OCI-LY1 (cell line): ENCODE data around the gene CDK13.

Experiments used
- H2AFZ ChIP-seq: fragments of 200-600 bp; sonication (generic), shearing (Covaris generic); 2 replicates; pipeline ENCODE4 v1.6.0; 2014; ENCODE audit warnings: antibody characterized with exemption, mild to moderate bottlenecking, low read length
- H3F3A ChIP-seq: fragments of 200-600 bp; sonication (generic), shearing (Covaris generic); 2 replicates; pipeline ENCODE4 v1.6.0; 2014; ENCODE audit warnings: mild to moderate bottlenecking, antibody characterized with exemption, low read length, moderate library complexity; ENCODE audit not compliant: insufficient read depth
- H3K27ac ChIP-seq: fragments of 200-600 bp; sonication (generic); 2 replicates; pipeline ENCODE4 v1.5.1; 2014; ENCODE audit warnings: low read length, mixed run types, mild to moderate bottlenecking, low read depth; ENCODE audit not compliant: poor library complexity, severe bottlenecking
- H3K27me3 ChIP-seq: fragments of 200-600 bp; sonication (generic); 2 replicates; pipeline ENCODE4 v1.6.0; 2014; ENCODE audit warnings: antibody characterized with exemption, mild to moderate bottlenecking, low read length, moderate library complexity; ENCODE audit not compliant: insufficient read depth
- H3K36me3 ChIP-seq: fragments of 200-600 bp; sonication (generic); 2 replicates; pipeline ENCODE4 v1.6.1; 2014; ENCODE audit warnings: mild to moderate bottlenecking, antibody characterized with exemption, low read length, moderate library complexity, mixed read lengths; ENCODE audit not compliant: insufficient read depth
- H3K4me1 ChIP-seq: fragments of 200-600 bp; sonication (generic); 2 replicates; pipeline ENCODE4 v1.5.1; 2014; ENCODE audit warnings: mild to moderate bottlenecking, low read length, moderate library complexity; ENCODE audit not compliant: insufficient read depth, severe bottlenecking
- H3K4me2 ChIP-seq: fragments of 200-600 bp; sonication (generic), shearing (Covaris generic); 2 replicates; pipeline ENCODE4 v1.6.1; 2014; ENCODE audit warnings: low read length
- H3K4me3 ChIP-seq: fragments of 200-600 bp; sonication (generic); 2 replicates; pipeline ENCODE4 v1.5.1; 2014; ENCODE audit warnings: low read length, low read depth, mild to moderate bottlenecking, mixed read lengths; ENCODE audit not compliant: poor library complexity, severe bottlenecking
- H3K79me2 ChIP-seq: fragments of 200-600 bp; shearing (Covaris generic); 2 replicates; pipeline ENCODE4 v1.6.1; 2016; ENCODE audit warnings: mixed run types, low read length, mixed read lengths; ENCODE audit not compliant: insufficient read depth
- H3K9ac ChIP-seq: fragments of 200-600 bp; sonication (generic), shearing (Covaris generic); 2 replicates; pipeline ENCODE4 v1.6.1; 2014; ENCODE audit warnings: mild to moderate bottlenecking, low read length, mixed read lengths
- H3K9me2 ChIP-seq: fragments of 200-600 bp; sonication (generic), shearing (Covaris generic); 2 replicates; pipeline ENCODE4 v1.6.1; 2014; ENCODE audit warnings: low read depth, mild to moderate bottlenecking, low read length, mixed read lengths
- H3K9me3 ChIP-seq: fragments of 200-600 bp; shearing (Covaris generic); 2 replicates; pipeline ENCODE4 v1.6.1; 2014; ENCODE audit warnings: low read length, mixed read lengths
- H4K20me1 ChIP-seq: fragments of 200-600 bp; sonication (generic), shearing (Covaris generic); 2 replicates; pipeline ENCODE4 v1.6.0; 2016; ENCODE audit warnings: mild to moderate bottlenecking, low read length; ENCODE audit not compliant: insufficient read depth
- CTCF ChIP-seq: fragments of 200-600 bp; sonication (generic), shearing (Covaris generic); IDR thresholded peaks from 2 replicates; pipeline ENCODE4 v1.5.1; 2017; ENCODE audit warnings: mild to moderate bottlenecking, antibody characterized with exemption, low read length, moderate library complexity, mixed read lengths
- EZH2 ChIP-seq: fragments of 200-600 bp; sonication (generic), shearing (Covaris generic); IDR thresholded peaks from 2 replicates; pipeline ENCODE4 v1.8.0; 2017; ENCODE audit warnings: borderline replicate concordance, mixed run types, mild to moderate bottlenecking, antibody characterized with exemption, low read length, moderate library complexity, mixed read lengths

The CDK13 gene

GRCh38 chr7:39942883-39943282 lies 7.2 kb upstream of the CDK13 start:
- no peak overlapping the region for H3K4me2 ChIP-seq
- H3K36me3 ChIP-seq = no peaks in the 10 kb centered on the region
- H3K9me3 ChIP-seq = peaks cover 5% of the 10 kb centered on the region; the same call in 1 of the 2 replicates
- H3K9me2 ChIP-seq = no peaks in the 10 kb centered on the region
- no peaks in the 10 kb centered on the region for H3F3A ChIP-seq
- no peak overlapping the region for H3K9ac ChIP-seq
- H3K4me3 ChIP-seq = no peak overlapping the region
- no peaks in the 10 kb centered on the region for H3K79me2 ChIP-seq
- H3K27me3 ChIP-seq = no peaks in the 10 kb centered on the region; the same call in 1 of the 2 replicates
- H4K20me1 ChIP-seq = no peaks in the 10 kb centered on the region
- peaks cover 2% of the 10 kb centered on the region for H3K4me1 ChIP-seq
- TF ChIP-seq CTCF = no peak
- TF ChIP-seq EZH2 = no peak
- no peak overlapping the region for H2AFZ ChIP-seq
- H3K27ac ChIP-seq = no peak overlapping the region

GRCh38 chr7:39946693-39947092 lies 3.4 kb upstream of the CDK13 start:
- Histone ChIP-seq H3K79me2 (peaks cover 5% of the 10 kb centered on the region), H3K9me2 (no peaks in the 10 kb centered on the region), H3F3A (no peaks in the 10 kb centered on the region), H3K27me3 (no peaks in the 10 kb centered on the region; the same call in 1 of the 2 replicates), H3K27ac (no peak overlapping the region), H3K9me3 (peaks cover 5% of the 10 kb centered on the region; the same call in 1 of the 2 replicates), H2AFZ (no peak overlapping the region), H3K9ac (no peak overlapping the region), H3K4me1 (peaks cover 10% of the 10 kb centered on the region), H3K36me3 (peaks cover 1% of the 10 kb centered on the region; the same call in 1 of the 2 replicates), H4K20me1 (no peaks in the 10 kb centered on the region), H3K4me3 (no peak overlapping the region), H3K4me2 (no peak overlapping the region)
- TF ChIP-seq CTCF = no peak
- no peak for TF ChIP-seq EZH2

GRCh38 chr7:39948375-39948955 lies 1.6 kb upstream of the CDK13 start:
- H3K36me3 ChIP-seq = peaks cover 7% of the 10 kb centered on the region; the same call in 1 of the 2 replicates
- H3K9ac ChIP-seq = peak overlapping the region; percentile 92
- H3F3A ChIP-seq = no peaks in the 10 kb centered on the region
- H3K27ac ChIP-seq = peak overlapping the region; percentile 98
- peak overlapping the region; percentile 70 for H3K4me3 ChIP-seq
- H3K4me2 ChIP-seq = peak overlapping the region; percentile 83
- peaks cover 22% of the 10 kb centered on the region for H3K79me2 ChIP-seq
- H3K9me3 ChIP-seq = no peaks in the 10 kb centered on the region
- TF ChIP-seq EZH2 (no peak), CTCF (no peak)
- no peaks in the 10 kb centered on the region for H3K9me2 ChIP-seq
- 0 out of 2 replicates have a peak, but pooled peaks cover 4% of the 10 kb centered on the region for H4K20me1 ChIP-seq
- H3K4me1 ChIP-seq = peaks cover 20% of the 10 kb centered on the region
- no peaks in the 10 kb centered on the region for H3K27me3 ChIP-seq
- H2AFZ ChIP-seq = no peak overlapping the region
